Measurements from ENCODE around the gene RASSF10. TPM values are rescaled to one million over a fixed set of nuclear protein-coding genes. Genes with fewer than 3 reads are reported as not detected.

Gene RASSF10
- total RNA-seq, 4 donors from 2014 or later = 0.12 to 1.7 (median 0.19) TPM; not detected in 1

- no peak for TF ChIP-seq CTCF (IDR thresholded peaks at IDR 0.05)
- ATAC-seq (ENCODE audit: low FRiP score) (no peak), DNase-seq (ENCODE audit: low spot score) (no peak)
Measured at GRCh38 chr11:13009476-13009920, 382 bp downstream of the RASSF10 start.

- DNase-seq (ENCODE audit: low spot score) (no peak), ATAC-seq (ENCODE audit: low FRiP score) (no peak)
- TF ChIP-seq CTCF (IDR thresholded peaks at IDR 0.05) = no peak
Measured at GRCh38 chr11:13009921-13010748, 1.0 kb downstream of the RASSF10 start.

- DNase-seq (ENCODE audit: low spot score) (no peak), ATAC-seq (ENCODE audit: low FRiP score) (no peak)
- TF ChIP-seq CTCF (IDR thresholded peaks at IDR 0.05) = no peak
Measured at GRCh38 chr11:13010749-13011465, 1.8 kb downstream of the RASSF10 start.

GRCh38 chr11:13011466-13012055 is 2.4 kb downstream of the RASSF10 start:
- DNase-seq (ENCODE audit: low spot score) = no peak
- no peak for ATAC-seq (ENCODE audit: low FRiP score)
- no peak for TF ChIP-seq CTCF (IDR thresholded peaks at IDR 0.05)

GRCh38 chr11:13012056-13012661 is 3.0 kb downstream of the RASSF10 start:
- DNase-seq (ENCODE audit: low spot score) (no peak), ATAC-seq (ENCODE audit: low FRiP score) (no peak)
- no peak for TF ChIP-seq CTCF (IDR thresholded peaks at IDR 0.05)

DNA sequence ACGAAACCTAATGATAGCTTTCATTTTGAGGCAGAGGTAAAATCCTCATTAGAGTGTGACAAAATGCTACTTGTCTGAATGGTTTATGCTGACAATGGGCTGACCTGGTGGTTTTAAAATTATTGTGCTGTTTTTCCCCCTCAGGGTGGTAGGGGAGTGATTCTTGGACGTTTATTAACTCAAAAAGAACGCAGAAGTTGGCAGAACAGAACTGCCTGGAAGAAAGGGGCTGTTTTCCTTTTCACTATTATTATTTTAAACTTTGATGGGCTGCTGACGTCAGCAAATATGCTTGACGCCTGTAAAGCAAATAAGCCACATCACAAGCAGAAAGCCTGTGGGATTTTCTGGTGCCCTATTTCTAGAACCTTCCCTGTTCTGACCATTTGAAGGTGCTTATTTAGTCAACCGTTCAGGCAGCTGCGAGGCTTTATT is 4.0 kb downstream of the RASSF10 start:
- TF ChIP-seq CTCF (IDR thresholded peaks at IDR 0.05) = no peak
- DNase-seq (ENCODE audit: low spot score) (no peak), ATAC-seq (ENCODE audit: low FRiP score) (no peak)
